ENCODE results near the gene ISCU. TPM values are rescaled to one million over a fixed set of nuclear protein-coding genes. Genes with fewer than 3 reads are reported as not detected.

ISCU gene
- total RNA-seq, 1 donor from 2014 or later = 78.9 TPM

- Histone ChIP-seq H4K20me1 (ENCODE audit: low read depth) (peaks cover 30% of the 10 kb centered on the region), H3K27ac (no peak overlapping the region), H3K4me2 (no peak overlapping the region), H3K36me3 (peaks cover 5% of the 10 kb centered on the region), H3K4me3 (no peak overlapping the region), H3K9me3 (ENCODE audit: low read depth) (no peaks in the 10 kb centered on the region), H3K27me3 (no peaks in the 10 kb centered on the region), H3F3A (ENCODE audit: low read depth) (no peaks in the 10 kb centered on the region), H3K9ac (no peak overlapping the region), H3K79me2 (ENCODE audit: low read depth) (peaks cover 50% of the 10 kb centered on the region), H3K4me1 (no peaks in the 10 kb centered on the region), H2AFZ (replicated peaks) (no peak overlapping the region)
- no peaks in the 10 kb centered on the region for H3K27me3 Mint-ChIP-seq (ENCODE audit: insufficient read depth, low read depth)
- no peak overlapping the region for H3K27ac Mint-ChIP-seq
- H3K4me1 Mint-ChIP-seq = no peaks in the 10 kb centered on the region
- no peaks in the 10 kb centered on the region for H3K9me3 Mint-ChIP-seq
- H3K36me3 Mint-ChIP-seq = peaks cover 22% of the 10 kb centered on the region
- TF ChIP-seq EZH2 (IDR thresholded peaks at IDR 0.05) (no peak), EZH2phosphoT487 (IDR thresholded peaks at IDR 0.05) (no peak), CTCF (IDR thresholded peaks at IDR 0.05) (no peak)
- DNase-seq (ENCODE audit: low spot score) = no peak
- H3K4me3 Mint-ChIP-seq = no peak overlapping the region
Observed at GRCh38 chr12:108538146-108538545, 24.2 kb upstream of the ISCU start.

- Histone ChIP-seq H3F3A (ENCODE audit: low read depth) (no peaks in the 10 kb centered on the region), H3K9me3 (ENCODE audit: low read depth) (no peaks in the 10 kb centered on the region), H3K27ac (no peak overlapping the region), H3K79me2 (ENCODE audit: low read depth) (peaks cover 56% of the 10 kb centered on the region), H3K4me1 (no peaks in the 10 kb centered on the region), H4K20me1 (ENCODE audit: low read depth) (peaks cover 36% of the 10 kb centered on the region), H3K9ac (no peak overlapping the region), H3K4me2 (no peak overlapping the region), H2AFZ (replicated peaks) (no peak overlapping the region), H3K27me3 (no peaks in the 10 kb centered on the region), H3K4me3 (no peak overlapping the region), H3K36me3 (peaks cover 5% of the 10 kb centered on the region)
- Mint-ChIP-seq H3K4me3 (no peak overlapping the region), H3K9me3 (no peaks in the 10 kb centered on the region), H3K4me1 (no peaks in the 10 kb centered on the region), H3K36me3 (peaks cover 27% of the 10 kb centered on the region), H3K27me3 (ENCODE audit: insufficient read depth, low read depth) (no peaks in the 10 kb centered on the region), H3K27ac (no peak overlapping the region)
- TF ChIP-seq CTCF (IDR thresholded peaks at IDR 0.05) (no peak), EZH2 (IDR thresholded peaks at IDR 0.05) (no peak), EZH2phosphoT487 (IDR thresholded peaks at IDR 0.05) (no peak)
- no peak for DNase-seq (ENCODE audit: low spot score)
Observed at GRCh38 chr12:108538616-108539195, 23.7 kb upstream of the ISCU start.

- no peak for DNase-seq (ENCODE audit: low spot score)
- Histone ChIP-seq H3K79me2 (ENCODE audit: low read depth) (peaks cover 71% of the 10 kb centered on the region), H3K36me3 (peaks cover 4% of the 10 kb centered on the region), H3K9ac (no peak overlapping the region), H3K4me3 (no peak overlapping the region), H3K27me3 (no peaks in the 10 kb centered on the region), H3K9me3 (ENCODE audit: low read depth) (no peaks in the 10 kb centered on the region), H3K4me2 (no peak overlapping the region), H3F3A (ENCODE audit: low read depth) (no peaks in the 10 kb centered on the region), H2AFZ (replicated peaks) (no peak overlapping the region), H3K27ac (no peak overlapping the region), H3K4me1 (no peaks in the 10 kb centered on the region), H4K20me1 (ENCODE audit: low read depth) (peaks cover 41% of the 10 kb centered on the region)
- no peak for TF ChIP-seq CTCF (IDR thresholded peaks at IDR 0.05)
- TF ChIP-seq EZH2phosphoT487 (IDR thresholded peaks at IDR 0.05) = no peak
- TF ChIP-seq EZH2 (IDR thresholded peaks at IDR 0.05) = no peak
- Mint-ChIP-seq H3K27me3 (ENCODE audit: insufficient read depth, low read depth) (no peaks in the 10 kb centered on the region), H3K4me3 (no peak overlapping the region), H3K9me3 (no peaks in the 10 kb centered on the region), H3K27ac (no peak overlapping the region), H3K36me3 (peaks cover 31% of the 10 kb centered on the region), H3K4me1 (no peaks in the 10 kb centered on the region)
Observed at GRCh38 chr12:108542320-108542719, 20.1 kb upstream of the ISCU start.

All from neural progenitor cell (in vitro differentiated cells).